ENCODE data around the gene CNGA1.

Gene CNGA1

GRCh38 chr4:48016141-48017107 lies at the start of gene CNGA1, which contains the start of gene NIPAL1:
CNGA1 (minus strand) TSS chr4:48016681; CDS start chr4:47952689, 63,992 bp downstream.
NIPAL1 (plus strand) TSS chr4:48016772; CDS start chr4:48016840, 68 bp downstream.
- no peak for DNase-seq (ENCODE audit: low read depth, low spot score)

GRCh38 chr4:48065587-48066052 lies 49.1 kb upstream of the CNGA1 start:
- DNase-seq (ENCODE audit: low read depth, low spot score), result no peak

GRCh38 chr4:48064349-48064748 lies 47.9 kb upstream of the CNGA1 start:
- no peak for DNase-seq (ENCODE audit: low read depth, low spot score)

- DNase-seq (ENCODE audit: low read depth, low spot score), result no peak
Observed at GRCh38 chr4:48058617-48059530, 42.4 kb upstream of the CNGA1 start.

- DNase-seq (ENCODE audit: low read depth, low spot score), result no peak
Observed at GRCh38 chr4:48051078-48051477, 34.6 kb upstream of the CNGA1 start.

GRCh38 chr4:48049483-48049882 lies 33.0 kb upstream of the CNGA1 start:
- DNase-seq (ENCODE audit: low read depth, low spot score), result no peak

- no peak for DNase-seq (ENCODE audit: low read depth, low spot score)
Observed at GRCh38 chr4:48047896-48048295, 31.4 kb upstream of the CNGA1 start.

GRCh38 chr4:48047421-48047844 lies 31.0 kb upstream of the CNGA1 start:
- DNase-seq (ENCODE audit: low read depth, low spot score), result peak; percentile 19

- no peak for DNase-seq (ENCODE audit: low read depth, low spot score)
Observed at GRCh38 chr4:48046059-48046458, 29.6 kb upstream of the CNGA1 start.

- DNase-seq (ENCODE audit: low read depth, low spot score), result no peak
Observed at GRCh38 chr4:48044298-48044697, 27.8 kb upstream of the CNGA1 start.

- DNase-seq (ENCODE audit: low read depth, low spot score), result no peak
Observed at GRCh38 chr4:48043504-48043903, 27.0 kb upstream of the CNGA1 start.

- DNase-seq (ENCODE audit: low read depth, low spot score), result no peak
Observed at GRCh38 chr4:48042979-48043461, 26.5 kb upstream of the CNGA1 start.

- DNase-seq (ENCODE audit: low read depth, low spot score), result no peak
Observed at GRCh38 chr4:48041535-48042137, 25.2 kb upstream of the CNGA1 start.

GRCh38 chr4:48039561-48039960 lies 23.1 kb upstream of the CNGA1 start:
- no peak for DNase-seq (ENCODE audit: low read depth, low spot score)

GRCh38 chr4:48038666-48039065 lies 22.2 kb upstream of the CNGA1 start:
- DNase-seq (ENCODE audit: low read depth, low spot score), result no peak

GRCh38 chr4:48037117-48037462 lies 20.6 kb upstream of the CNGA1 start:
- no peak for DNase-seq (ENCODE audit: low read depth, low spot score)

GRCh38 chr4:48035952-48036351 lies 19.5 kb upstream of the CNGA1 start:
- DNase-seq (ENCODE audit: low read depth, low spot score), result no peak

- DNase-seq (ENCODE audit: low read depth, low spot score), result peak; percentile 33
Observed at GRCh38 chr4:48033825-48034413, 17.4 kb upstream of the CNGA1 start.

- DNase-seq (ENCODE audit: low read depth, low spot score), result no peak
Observed at GRCh38 chr4:48033412-48033811, 16.9 kb upstream of the CNGA1 start.

- DNase-seq (ENCODE audit: low read depth, low spot score), result no peak
Observed at GRCh38 chr4:48032721-48033120, 16.2 kb upstream of the CNGA1 start.
